HepG2 (cell line): ENCODE data around the gene DNAJB11. TPM values are rescaled to one million over a fixed set of nuclear protein-coding genes. Genes with fewer than 3 reads are reported as not detected.

Source experiments
- HNF4G ChIP-seq, 2 experiments: sonication (generic) in 1 of 2; formaldehyde crosslinking in 1 of 2; IDR thresholded peaks; 2 replicates each; pipeline versions ENCODE4 v1.4.0 to v1.6.1; 2011 to 2020; ENCODE audit warnings: borderline replicate concordance in 2 of 2, low read depth in 2 of 2, mild to moderate bottlenecking in 2 of 2, low read length in 1 of 2, missing genetic modification reagents in 1 of 2, moderate library complexity in 1 of 2
- YEATS2 ChIP-seq: sonication (generic); formaldehyde crosslinking; IDR thresholded peaks from 2 replicates; pipeline ENCODE4 v1.4.0; 2020; ENCODE audit warnings: missing genetic modification reagents, borderline replicate concordance
- ZGPAT ChIP-seq: IDR thresholded peaks from 2 replicates; pipeline ENCODE4 v1.6.1; 2016; ENCODE audit warnings: mild to moderate bottlenecking
- ZKSCAN1 ChIP-seq: fragments of 150-350 bp; IDR thresholded peaks from 2 replicates; pipeline ENCODE4 v1.6.1; 2014; ENCODE audit warnings: low read length
- ZNF362 ChIP-seq: sonication (generic); formaldehyde crosslinking; IDR thresholded peaks from 2 replicates; pipeline ENCODE4 v1.4.0; 2020; ENCODE audit warnings: missing genetic modification reagents, mild to moderate bottlenecking, borderline replicate concordance
- ZNF367 ChIP-seq: sonication (generic); formaldehyde crosslinking; IDR thresholded peaks from 2 replicates; pipeline ENCODE4 v1.4.0; 2020; ENCODE audit warnings: missing genetic modification reagents, borderline replicate concordance
- ZNF790 ChIP-seq: sonication (generic); formaldehyde crosslinking; IDR thresholded peaks from 2 replicates; pipeline ENCODE4 v1.8.0; 2022; ENCODE audit warnings: missing genetic modification reagents, mild to moderate bottlenecking, borderline replicate concordance
- ZSCAN9 ChIP-seq: IDR thresholded peaks from 2 replicates; pipeline ENCODE4 v1.6.1; 2016; ENCODE audit warnings: borderline replicate concordance
- polyA plus RNA-seq, 8 experiments: library from polyadenylated mRNA; depleted of rRNA in 3 of 8; stranded (reverse) in 7 of 8; unstranded in 1 of 8; fragments of >200 nt; fragmentation: Illumina TruSeq in 4 of 8; extraction: Trizol in 4 of 8; gene quantifications; 2 replicates each; pipeline versions ENCODE4 v1.2.1 to v1.2.3, GENCODE V29; 2011 to 2016; ENCODE audit warnings: low read depth in 4 of 8, missing spikeins in 1 of 8, mixed read lengths in 1 of 8; ENCODE audit not compliant: insufficient read depth in 1 of 8
- total RNA-seq, 5 experiments: library from RNA; depleted of rRNA; stranded (reverse); fragments of >200 nt; fragmentation: Illumina TruSeq; extraction: Trizol; gene quantifications; 2 replicates each; pipeline ENCODE4 v1.2.3, GENCODE V29; 2016; ENCODE audit warnings: low read depth in 1 of 5
- TF ChIP-seq, protein P1 (sequence below): sonication (generic); formaldehyde crosslinking; IDR thresholded peaks from 2 replicates; pipeline ENCODE4 v1.4.0; 2020; ENCODE audit warnings: mild to moderate bottlenecking, missing genetic modification reagents
- TF ChIP-seq, protein P2 (sequence below): sonication (generic); formaldehyde crosslinking; IDR thresholded peaks from 2 replicates; pipeline ENCODE4 v1.4.0; 2020; ENCODE audit warnings: missing genetic modification reagents
- TF ChIP-seq, protein P3 (sequence below): sonication (generic); formaldehyde crosslinking; IDR thresholded peaks from 2 replicates; pipeline ENCODE4 v1.4.0; 2020; ENCODE audit warnings: low read depth, mild to moderate bottlenecking, missing genetic modification reagents
- TF ChIP-seq, protein P4 (sequence below): sonication (generic); formaldehyde crosslinking; IDR thresholded peaks from 2 replicates; pipeline ENCODE4 v1.8.0; 2022; ENCODE audit warnings: mild to moderate bottlenecking, missing genetic modification reagents; ENCODE audit not compliant: insufficient replicate concordance

Gene DNAJB11
- total and polyA plus RNA-seq, 2 of the 13 experiments (the other 11 are each of a cell fraction or from before 2014, with no cell fraction given), result 41.0 to 132 TPM

- TF ChIP-seq HNF4G (IDR thresholded peaks at IDR 0.05; ENCODE audit: borderline replicate concordance, low read depth, low read length), result no peak
- no peak for TF ChIP-seq HNF4G (CRISPR knock-in tag; IDR thresholded peaks at IDR 0.05; ENCODE audit: borderline replicate concordance, low read depth)
- TF ChIP-seq, protein P1, sequence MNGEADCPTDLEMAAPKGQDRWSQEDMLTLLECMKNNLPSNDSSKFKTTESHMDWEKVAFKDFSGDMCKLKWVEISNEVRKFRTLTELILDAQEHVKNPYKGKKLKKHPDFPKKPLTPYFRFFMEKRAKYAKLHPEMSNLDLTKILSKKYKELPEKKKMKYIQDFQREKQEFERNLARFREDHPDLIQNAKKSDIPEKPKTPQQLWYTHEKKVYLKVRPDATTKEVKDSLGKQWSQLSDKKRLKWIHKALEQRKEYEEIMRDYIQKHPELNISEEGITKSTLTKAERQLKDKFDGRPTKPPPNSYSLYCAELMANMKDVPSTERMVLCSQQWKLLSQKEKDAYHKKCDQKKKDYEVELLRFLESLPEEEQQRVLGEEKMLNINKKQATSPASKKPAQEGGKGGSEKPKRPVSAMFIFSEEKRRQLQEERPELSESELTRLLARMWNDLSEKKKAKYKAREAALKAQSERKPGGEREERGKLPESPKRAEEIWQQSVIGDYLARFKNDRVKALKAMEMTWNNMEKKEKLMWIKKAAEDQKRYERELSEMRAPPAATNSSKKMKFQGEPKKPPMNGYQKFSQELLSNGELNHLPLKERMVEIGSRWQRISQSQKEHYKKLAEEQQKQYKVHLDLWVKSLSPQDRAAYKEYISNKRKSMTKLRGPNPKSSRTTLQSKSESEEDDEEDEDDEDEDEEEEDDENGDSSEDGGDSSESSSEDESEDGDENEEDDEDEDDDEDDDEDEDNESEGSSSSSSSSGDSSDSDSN, result no peak
- TF ChIP-seq, protein P2, sequence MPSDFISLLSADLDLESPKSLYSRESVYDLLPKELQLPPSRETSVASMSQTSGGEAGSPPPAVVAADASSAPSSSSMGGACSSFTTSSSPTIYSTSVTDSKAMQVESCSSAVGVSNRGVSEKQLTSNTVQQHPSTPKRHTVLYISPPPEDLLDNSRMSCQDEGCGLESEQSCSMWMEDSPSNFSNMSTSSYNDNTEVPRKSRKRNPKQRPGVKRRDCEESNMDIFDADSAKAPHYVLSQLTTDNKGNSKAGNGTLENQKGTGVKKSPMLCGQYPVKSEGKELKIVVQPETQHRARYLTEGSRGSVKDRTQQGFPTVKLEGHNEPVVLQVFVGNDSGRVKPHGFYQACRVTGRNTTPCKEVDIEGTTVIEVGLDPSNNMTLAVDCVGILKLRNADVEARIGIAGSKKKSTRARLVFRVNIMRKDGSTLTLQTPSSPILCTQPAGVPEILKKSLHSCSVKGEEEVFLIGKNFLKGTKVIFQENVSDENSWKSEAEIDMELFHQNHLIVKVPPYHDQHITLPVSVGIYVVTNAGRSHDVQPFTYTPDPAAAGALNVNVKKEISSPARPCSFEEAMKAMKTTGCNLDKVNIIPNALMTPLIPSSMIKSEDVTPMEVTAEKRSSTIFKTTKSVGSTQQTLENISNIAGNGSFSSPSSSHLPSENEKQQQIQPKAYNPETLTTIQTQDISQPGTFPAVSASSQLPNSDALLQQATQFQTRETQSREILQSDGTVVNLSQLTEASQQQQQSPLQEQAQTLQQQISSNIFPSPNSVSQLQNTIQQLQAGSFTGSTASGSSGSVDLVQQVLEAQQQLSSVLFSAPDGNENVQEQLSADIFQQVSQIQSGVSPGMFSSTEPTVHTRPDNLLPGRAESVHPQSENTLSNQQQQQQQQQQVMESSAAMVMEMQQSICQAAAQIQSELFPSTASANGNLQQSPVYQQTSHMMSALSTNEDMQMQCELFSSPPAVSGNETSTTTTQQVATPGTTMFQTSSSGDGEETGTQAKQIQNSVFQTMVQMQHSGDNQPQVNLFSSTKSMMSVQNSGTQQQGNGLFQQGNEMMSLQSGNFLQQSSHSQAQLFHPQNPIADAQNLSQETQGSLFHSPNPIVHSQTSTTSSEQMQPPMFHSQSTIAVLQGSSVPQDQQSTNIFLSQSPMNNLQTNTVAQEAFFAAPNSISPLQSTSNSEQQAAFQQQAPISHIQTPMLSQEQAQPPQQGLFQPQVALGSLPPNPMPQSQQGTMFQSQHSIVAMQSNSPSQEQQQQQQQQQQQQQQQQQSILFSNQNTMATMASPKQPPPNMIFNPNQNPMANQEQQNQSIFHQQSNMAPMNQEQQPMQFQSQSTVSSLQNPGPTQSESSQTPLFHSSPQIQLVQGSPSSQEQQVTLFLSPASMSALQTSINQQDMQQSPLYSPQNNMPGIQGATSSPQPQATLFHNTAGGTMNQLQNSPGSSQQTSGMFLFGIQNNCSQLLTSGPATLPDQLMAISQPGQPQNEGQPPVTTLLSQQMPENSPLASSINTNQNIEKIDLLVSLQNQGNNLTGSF (CRISPR knock-in tag), result no peak
- TF ChIP-seq ZGPAT (CRISPR knock-in tag), result peak; percentile 49; the same call in 1 of the 2 replicates
- TF ChIP-seq YEATS2 (CRISPR knock-in tag), result no peak
- no peak for TF ChIP-seq ZNF790 (CRISPR knock-in tag)
- TF ChIP-seq ZKSCAN1, result peak; percentile 75; the same call in 1 of the 2 replicates
- TF ChIP-seq, protein P3, sequence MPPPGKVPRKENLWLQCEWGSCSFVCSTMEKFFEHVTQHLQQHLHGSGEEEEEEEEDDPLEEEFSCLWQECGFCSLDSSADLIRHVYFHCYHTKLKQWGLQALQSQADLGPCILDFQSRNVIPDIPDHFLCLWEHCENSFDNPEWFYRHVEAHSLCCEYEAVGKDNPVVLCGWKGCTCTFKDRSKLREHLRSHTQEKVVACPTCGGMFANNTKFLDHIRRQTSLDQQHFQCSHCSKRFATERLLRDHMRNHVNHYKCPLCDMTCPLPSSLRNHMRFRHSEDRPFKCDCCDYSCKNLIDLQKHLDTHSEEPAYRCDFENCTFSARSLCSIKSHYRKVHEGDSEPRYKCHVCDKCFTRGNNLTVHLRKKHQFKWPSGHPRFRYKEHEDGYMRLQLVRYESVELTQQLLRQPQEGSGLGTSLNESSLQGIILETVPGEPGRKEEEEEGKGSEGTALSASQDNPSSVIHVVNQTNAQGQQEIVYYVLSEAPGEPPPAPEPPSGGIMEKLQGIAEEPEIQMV, result no peak
- TF ChIP-seq ZNF362 (CRISPR knock-in tag), result peak; percentile 90
- TF ChIP-seq, protein P4, sequence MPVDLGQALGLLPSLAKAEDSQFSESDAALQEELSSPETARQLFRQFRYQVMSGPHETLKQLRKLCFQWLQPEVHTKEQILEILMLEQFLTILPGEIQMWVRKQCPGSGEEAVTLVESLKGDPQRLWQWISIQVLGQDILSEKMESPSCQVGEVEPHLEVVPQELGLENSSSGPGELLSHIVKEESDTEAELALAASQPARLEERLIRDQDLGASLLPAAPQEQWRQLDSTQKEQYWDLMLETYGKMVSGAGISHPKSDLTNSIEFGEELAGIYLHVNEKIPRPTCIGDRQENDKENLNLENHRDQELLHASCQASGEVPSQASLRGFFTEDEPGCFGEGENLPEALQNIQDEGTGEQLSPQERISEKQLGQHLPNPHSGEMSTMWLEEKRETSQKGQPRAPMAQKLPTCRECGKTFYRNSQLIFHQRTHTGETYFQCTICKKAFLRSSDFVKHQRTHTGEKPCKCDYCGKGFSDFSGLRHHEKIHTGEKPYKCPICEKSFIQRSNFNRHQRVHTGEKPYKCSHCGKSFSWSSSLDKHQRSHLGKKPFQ (CRISPR knock-in tag), result no peak
- TF ChIP-seq ZSCAN9 (CRISPR knock-in tag), result no peak
- no peak for TF ChIP-seq ZNF367
Measured at GRCh38 chr3:186589856-186590579, 19.5 kb downstream of the DNAJB11 start (continued).
